ENCODE results near the gene RACK1.

Gene RACK1

GRCh38 chr5:181203093-181203711 lies 40.5 kb downstream of the RACK1 start:
- Mint-ChIP-seq H3K27me3 (peaks cover 53% of the 10 kb centered on the region), H3K4me3 (peak overlapping the region; percentile 88 to 93), H3K9me3 (no peaks in the 10 kb centered on the region), H3K27ac (no peak overlapping the region), H3K4me1 (peaks cover 42% of the 10 kb centered on the region)
- ATAC-seq (no peak), DNase-seq (no peak)

- DNase-seq (no peak), ATAC-seq (no peak)
- Mint-ChIP-seq H3K27me3 (peaks cover 42% of the 10 kb centered on the region), H3K27ac (no peak overlapping the region), H3K9me3 (no peaks in the 10 kb centered on the region), H3K4me1 (peaks cover 18% of the 10 kb centered on the region), H3K4me3 (no peak overlapping the region)
These were observed 42.9 kb downstream of the RACK1 start for GRCh38 chr5:181200816-181201215.

GRCh38 chr5:181199881-181200638 lies 43.6 kb downstream of the RACK1 start:
- Mint-ChIP-seq H3K27ac (no peak overlapping the region), H3K4me3 (no peak overlapping the region), H3K4me1 (peaks cover 11% of the 10 kb centered on the region), H3K9me3 (no peaks in the 10 kb centered on the region), H3K27me3 (peaks cover 36% of the 10 kb centered on the region)
- ATAC-seq (no peak), DNase-seq (no peak)

GRCh38 chr5:181198905-181199519 lies 44.7 kb downstream of the RACK1 start:
- peaks cover 32% of the 10 kb centered on the region for H3K27me3 Mint-ChIP-seq
- no peak overlapping the region for H3K4me3 Mint-ChIP-seq
- no peak overlapping the region for H3K27ac Mint-ChIP-seq
- ATAC-seq, result no peak
- H3K9me3 Mint-ChIP-seq, result no peaks in the 10 kb centered on the region
- H3K4me1 Mint-ChIP-seq, result peaks cover 6% of the 10 kb centered on the region
- DNase-seq, result no peak

GRCh38 chr5:181198106-181198685 lies 45.5 kb downstream of the RACK1 start:
- DNase-seq (no peak), ATAC-seq (peak; percentile 28)
- Mint-ChIP-seq H3K9me3 (no peaks in the 10 kb centered on the region), H3K4me1 (peaks cover 8% of the 10 kb centered on the region), H3K27ac (no peak overlapping the region), H3K4me3 (no peak overlapping the region), H3K27me3 (peaks cover 24% of the 10 kb centered on the region)

- peaks cover 21% of the 10 kb centered on the region for H3K27me3 Mint-ChIP-seq
- no peaks in the 10 kb centered on the region for H3K9me3 Mint-ChIP-seq
- peak overlapping the region; percentile 10 to 50 for H3K27ac Mint-ChIP-seq
- peaks cover 15% of the 10 kb centered on the region for H3K4me1 Mint-ChIP-seq
- no peak overlapping the region for H3K4me3 Mint-ChIP-seq
- DNase-seq (no peak), ATAC-seq (no peak)
These were observed 46.3 kb downstream of the RACK1 start for GRCh38 chr5:181197326-181197951.

GRCh38 chr5:181195249-181195761 lies 48.4 kb downstream of the RACK1 start:
- DNase-seq, result no peak
- Mint-ChIP-seq H3K4me3 (no peak overlapping the region), H3K27ac (peak overlapping the region in 1 of 2 donors; percentile 69), H3K27me3 (peaks cover 5% of the 10 kb centered on the region), H3K4me1 (peaks cover 32% of the 10 kb centered on the region), H3K9me3 (no peaks in the 10 kb centered on the region)
- no peak for ATAC-seq

- ATAC-seq (no peak), DNase-seq (no peak)
- H3K4me3 Mint-ChIP-seq, result no peak overlapping the region
- H3K4me1 Mint-ChIP-seq, result peaks cover 38% of the 10 kb centered on the region
- no peak overlapping the region for H3K27ac Mint-ChIP-seq
- H3K9me3 Mint-ChIP-seq, result no peaks in the 10 kb centered on the region
- no peaks in the 10 kb centered on the region for H3K27me3 Mint-ChIP-seq
These were observed 49.0 kb downstream of the RACK1 start for GRCh38 chr5:181194489-181195248.

- H3K9me3 Mint-ChIP-seq, result no peaks in the 10 kb centered on the region
- H3K27ac Mint-ChIP-seq, result no peak overlapping the region
- ATAC-seq (no peak), DNase-seq (no peak)
- peaks cover 42% of the 10 kb centered on the region for H3K4me1 Mint-ChIP-seq
- no peaks in the 10 kb centered on the region for H3K27me3 Mint-ChIP-seq
- no peak overlapping the region for H3K4me3 Mint-ChIP-seq
These were observed 50.0 kb downstream of the RACK1 start for GRCh38 chr5:181193656-181194055.

GRCh38 chr5:181192337-181193046 lies 51.2 kb downstream of the RACK1 start:
- Mint-ChIP-seq H3K4me3 (peak overlapping the region; percentile 96 to 98), H3K4me1 (peaks cover 54% of the 10 kb centered on the region), H3K27ac (peak overlapping the region; percentile 98 to 100), H3K27me3 (no peaks in the 10 kb centered on the region), H3K9me3 (no peaks in the 10 kb centered on the region)
- DNase-seq (no peak), ATAC-seq (no peak)

- H3K27ac Mint-ChIP-seq, result peak overlapping the region; percentile 98 to 100
- no peaks in the 10 kb centered on the region for H3K9me3 Mint-ChIP-seq
- peaks cover 57% of the 10 kb centered on the region for H3K4me1 Mint-ChIP-seq
- H3K4me3 Mint-ChIP-seq, result peak overlapping the region; percentile 96 to 98
- peak; percentile 67 for ATAC-seq
- DNase-seq, result peak; percentile 96 to 97
- no peaks in the 10 kb centered on the region for H3K27me3 Mint-ChIP-seq
These were observed 52.0 kb downstream of the RACK1 start for GRCh38 chr5:181191526-181192336.

GRCh38 chr5:181190711-181191525 lies 52.8 kb downstream of the RACK1 start:
- DNase-seq (peak; percentile 64 to 68), ATAC-seq (peak; percentile 29)
- Mint-ChIP-seq H3K4me3 (peak overlapping the region; percentile 96 to 98), H3K27ac (peak overlapping the region; percentile 98 to 100), H3K27me3 (no peaks in the 10 kb centered on the region), H3K9me3 (no peaks in the 10 kb centered on the region), H3K4me1 (peaks cover 59% of the 10 kb centered on the region)
